Trophoblast cell (in vitro differentiated cells and primary cell): Measurements from ENCODE around the gene ATAT1.

Experiments used
- DNase-seq, 2 donors: peaks; one replicate each; pipeline ENCODE4 v3.0.0-alpha.2; 2016
- H2AFZ ChIP-seq: 2 replicates; pipeline ENCODE4 v1.6.1; 2013; ENCODE audit warnings: low read length, moderate library complexity, mild to moderate bottlenecking; ENCODE audit not compliant: insufficient read depth, poor library complexity
- H2AK5ac ChIP-seq: 2 replicates; pipeline ENCODE4 v1.6.1; 2013; ENCODE audit warnings: mild to moderate bottlenecking, low read length
- H2BK120ac ChIP-seq: 2 replicates; pipeline ENCODE4 v1.6.1; 2013; ENCODE audit warnings: low read length, mild to moderate bottlenecking, moderate library complexity; ENCODE audit not compliant: insufficient read depth, poor library complexity
- H2BK12ac ChIP-seq: 2 replicates; pipeline ENCODE4 v1.6.1; 2013; ENCODE audit warnings: mild to moderate bottlenecking, low read length, moderate library complexity
- H2BK5ac ChIP-seq: 2 replicates; pipeline ENCODE4 v1.6.1; 2013; ENCODE audit warnings: low read length, low read depth, moderate library complexity, mild to moderate bottlenecking; ENCODE audit not compliant: poor library complexity
- H3K14ac ChIP-seq: 2 replicates; pipeline ENCODE4 v1.6.1; 2013; ENCODE audit warnings: mild to moderate bottlenecking, low read length
- H3K18ac ChIP-seq: 2 replicates; pipeline ENCODE4 v1.6.1; 2013; ENCODE audit warnings: mild to moderate bottlenecking, low read length
- H3K23ac ChIP-seq: 2 replicates; pipeline ENCODE4 v1.6.1; 2013; ENCODE audit warnings: low read length
- H3K27ac ChIP-seq: 2 replicates; pipeline ENCODE4 v1.5.1; 2013; ENCODE audit warnings: low read depth, mild to moderate bottlenecking, inconsistent platforms, low read length, moderate library complexity
- H3K27me3 ChIP-seq: 2 replicates; pipeline ENCODE4 v1.6.1; 2013; ENCODE audit warnings: inconsistent platforms, mild to moderate bottlenecking, low read length, moderate library complexity; ENCODE audit not compliant: insufficient read depth
- H3K36me3 ChIP-seq, 2 experiments: 1 replicate in 1 of 2; 2 replicates in 1 of 2; pipeline ENCODE4 v1.6.1; 2013; ENCODE audit warnings: low read length in 2 of 2, mild to moderate bottlenecking in 2 of 2, moderate library complexity in 1 of 2; ENCODE audit not compliant: insufficient read depth in 2 of 2, control insufficient read depth in 1 of 2
- H3K4ac ChIP-seq: 2 replicates; pipeline ENCODE4 v1.6.1; 2013; ENCODE audit warnings: low read depth, mild to moderate bottlenecking, low read length, moderate library complexity
- H3K4me1 ChIP-seq, 2 experiments: 1 replicate in 1 of 2; 2 replicates in 1 of 2; pipeline ENCODE4 v1.6.1; 2013; ENCODE audit warnings: low read length in 2 of 2, mild to moderate bottlenecking in 2 of 2, moderate library complexity in 1 of 2; ENCODE audit not compliant: insufficient read depth in 2 of 2, control insufficient read depth in 1 of 2
- H3K4me2 ChIP-seq: 2 replicates; pipeline ENCODE4 v1.6.1; 2013; ENCODE audit warnings: inconsistent platforms, mild to moderate bottlenecking, low read length, moderate library complexity
- H3K4me3 ChIP-seq: 2 replicates; pipeline ENCODE4 v1.5.1; 2013; ENCODE audit warnings: mild to moderate bottlenecking, low read depth, low read length, inconsistent platforms
- H3K79me1 ChIP-seq: one replicate; pipeline ENCODE4 v1.6.1; 2013; ENCODE audit warnings: low read length
- H3K79me2 ChIP-seq: 2 replicates; pipeline ENCODE4 v1.6.1; 2013; ENCODE audit warnings: low read length, mild to moderate bottlenecking; ENCODE audit not compliant: control insufficient read depth, insufficient read depth, poor library complexity
- H3K9ac ChIP-seq: 2 replicates; pipeline ENCODE4 v1.6.1; 2013; ENCODE audit warnings: mild to moderate bottlenecking, low read length
- H3K9me3 ChIP-seq: 2 replicates; pipeline ENCODE4 v1.6.1; 2013; ENCODE audit warnings: low read depth, mild to moderate bottlenecking, control low read depth, inconsistent platforms, low read length; ENCODE audit not compliant: insufficient read depth
- H4K12ac ChIP-seq: 2 replicates; pipeline ENCODE4 v1.6.1; 2013; ENCODE audit warnings: low read depth, mild to moderate bottlenecking, low read length, moderate library complexity
- H4K8ac ChIP-seq: 2 replicates; pipeline ENCODE4 v1.6.1; 2013; ENCODE audit warnings: low read depth, mild to moderate bottlenecking, low read length, moderate library complexity
- H4K91ac ChIP-seq: one replicate; pipeline ENCODE4 v1.6.1; 2013; ENCODE audit warnings: low read depth, mild to moderate bottlenecking, low read length, moderate library complexity
- WGBS: extraction: QIAGEN DNeasy Blood & Tissue Kit; methylation state at CpG from one replicate; pipeline ENCODE4 v1.1.7; 2013; ENCODE audit warnings: missing lambda C conversion rate; ENCODE audit not compliant: insufficient read length, insufficient coverage; ENCODE audit errors: extremely low coverage; 5-methylcytosine and 5-hydroxymethylcytosine counted together

Gene ATAT1

DNA sequence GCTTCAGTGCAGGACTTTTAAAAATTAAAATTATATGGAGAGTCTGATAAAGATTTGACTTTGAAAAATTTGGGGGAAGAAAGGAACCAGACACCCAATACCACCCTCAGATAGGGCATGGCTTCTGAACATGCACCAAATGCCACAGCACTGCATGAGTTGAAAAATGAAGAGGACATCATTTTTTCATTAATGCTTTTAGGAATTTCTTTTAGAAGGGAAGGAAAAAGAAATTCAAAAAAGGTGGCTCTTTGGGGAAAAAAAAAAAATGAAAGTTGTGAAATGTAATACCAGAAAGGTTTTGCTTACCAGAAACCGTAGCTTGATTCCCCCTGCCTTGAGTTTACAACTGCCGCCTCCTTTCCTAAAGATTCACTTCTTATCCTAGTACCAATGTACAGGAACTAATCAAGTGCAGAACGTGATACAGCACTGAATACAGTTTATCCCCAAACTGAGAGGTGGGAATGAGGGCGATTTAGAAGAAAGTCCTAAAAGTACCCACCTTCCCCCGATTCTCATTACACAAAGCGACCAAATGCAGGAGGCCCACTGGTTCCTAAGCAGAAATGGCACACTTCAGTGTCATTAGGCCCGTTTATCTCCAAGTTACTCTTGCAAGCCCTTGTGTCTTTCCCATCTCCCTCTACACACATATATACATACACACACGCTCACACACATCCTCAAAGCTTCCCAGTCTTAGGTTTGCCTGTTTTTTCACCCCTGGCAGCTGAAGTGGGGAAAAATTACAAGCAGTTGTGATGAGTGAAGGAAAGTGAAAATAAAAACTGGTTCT, 12.4 kb upstream of the ATAT1 start:
- H4K8ac ChIP-seq = no peak overlapping the region
- no peak overlapping the region for H3K23ac ChIP-seq
- H2AFZ ChIP-seq = no peak overlapping the region
- no peaks in the 10 kb centered on the region for H3K9me3 ChIP-seq
- peak overlapping the region; percentile 77 for H3K9ac ChIP-seq
- no peak overlapping the region for H4K91ac ChIP-seq
- H3K4me2 ChIP-seq = peak overlapping the region; percentile 46
- no peak overlapping the region for H3K4ac ChIP-seq
- H3K79me2 ChIP-seq = peaks cover 15% of the 10 kb centered on the region
- H3K27me3 ChIP-seq = no peaks in the 10 kb centered on the region
- no peak overlapping the region for H2AK5ac ChIP-seq
- peaks cover 16% of the 10 kb centered on the region for H3K79me1 ChIP-seq
- no peak overlapping the region for H2BK12ac ChIP-seq
- no peak overlapping the region for H3K4me3 ChIP-seq
- H3K4me1 ChIP-seq = peaks cover 3 to 6% of the 10 kb centered on the region in 2 experiments
- no peak overlapping the region for H2BK120ac ChIP-seq
- WGBS = no CpG with 5 or more reads among the region's 8 CpGs
- H4K12ac ChIP-seq = no peak overlapping the region
- no peak for DNase-seq
- no peak overlapping the region for H3K18ac ChIP-seq
- peaks cover 7 to 23% of the 10 kb centered on the region in 2 experiments for H3K36me3 ChIP-seq
- no peak overlapping the region for H3K14ac ChIP-seq
- no peak overlapping the region for H2BK5ac ChIP-seq
- peak overlapping the region; percentile 38 for H3K27ac ChIP-seq

DNA sequence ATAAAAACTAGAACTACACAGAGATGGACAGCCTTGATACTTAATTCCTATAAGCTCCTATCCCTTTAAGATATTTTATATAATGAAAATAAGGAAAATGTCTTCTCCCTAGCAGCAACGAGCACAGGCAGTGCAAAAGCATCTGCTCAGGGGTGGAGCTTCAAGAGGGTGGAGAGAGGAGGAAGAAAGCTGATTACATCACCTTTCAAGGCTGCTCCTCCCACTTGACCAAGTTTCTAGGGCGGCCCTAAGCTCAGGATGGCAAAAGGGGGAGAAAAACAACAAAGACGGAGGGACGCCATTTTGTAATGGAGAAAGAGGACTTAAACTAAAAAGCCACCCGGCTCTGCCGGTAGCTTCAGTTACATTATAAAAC, 11.8 kb upstream of the ATAT1 start:
- no peak overlapping the region for H3K4ac ChIP-seq
- WGBS = no CpG with 5 or more reads among the region's 6 CpGs
- H3K4me2 ChIP-seq = peak overlapping the region; percentile 46
- H3K27me3 ChIP-seq = no peaks in the 10 kb centered on the region
- no peaks in the 10 kb centered on the region for H3K9me3 ChIP-seq
- DNase-seq = peak; percentile 91 to 96
- H3K79me1 ChIP-seq = peaks cover 16% of the 10 kb centered on the region
- no peak overlapping the region for H4K91ac ChIP-seq
- peak overlapping the region; percentile 38 for H3K27ac ChIP-seq
- H3K18ac ChIP-seq = no peak overlapping the region
- no peak overlapping the region for H3K9ac ChIP-seq
- H2AFZ ChIP-seq = no peak overlapping the region
- no peak overlapping the region for H2BK5ac ChIP-seq
- no peak overlapping the region for H3K23ac ChIP-seq
- H2AK5ac ChIP-seq = no peak overlapping the region
- no peak overlapping the region for H3K4me3 ChIP-seq
- H4K12ac ChIP-seq = no peak overlapping the region
- no peak overlapping the region for H2BK120ac ChIP-seq
- H3K4me1 ChIP-seq = peaks cover 3 to 6% of the 10 kb centered on the region in 2 experiments
- H2BK12ac ChIP-seq = no peak overlapping the region
- no peak overlapping the region for H4K8ac ChIP-seq
- peaks cover 15% of the 10 kb centered on the region for H3K79me2 ChIP-seq
- H3K14ac ChIP-seq = no peak overlapping the region
- H3K36me3 ChIP-seq = peaks cover 10 to 21% of the 10 kb centered on the region in 2 experiments

DNA sequence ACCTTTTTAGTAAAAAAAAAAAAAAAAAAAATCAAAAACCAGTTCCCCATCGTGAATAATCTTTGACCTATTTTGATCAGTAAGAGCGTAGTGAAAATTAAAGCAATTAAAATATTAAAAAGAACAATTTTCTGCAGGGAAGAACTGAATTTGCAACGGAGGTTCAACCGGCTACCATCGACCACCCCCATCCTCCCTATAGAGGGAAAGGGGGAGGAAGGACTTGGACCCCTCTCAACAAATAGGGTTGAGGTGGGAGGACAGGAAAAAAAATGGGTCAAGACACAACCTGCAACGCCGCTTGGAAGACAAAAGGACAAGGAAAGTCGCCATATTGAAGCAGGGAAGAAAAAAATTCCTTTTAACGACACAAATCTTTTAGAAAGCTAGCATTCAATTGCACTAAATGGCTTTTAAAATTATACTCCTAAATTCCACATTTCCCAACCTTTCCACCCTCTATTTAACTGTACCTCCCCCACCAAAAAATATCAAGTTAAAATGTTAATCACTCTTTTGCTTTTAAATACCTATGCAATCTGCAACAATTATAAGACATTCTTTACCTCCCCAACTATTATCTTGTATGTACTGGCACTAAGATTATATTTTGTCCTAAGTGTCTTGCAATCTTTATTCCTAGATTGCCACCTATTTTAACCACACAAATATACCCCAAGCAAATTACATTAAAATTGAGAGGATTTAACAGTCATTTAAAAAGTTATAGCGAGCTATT, 11.3 kb upstream of the ATAT1 start:
- H3K4me3 ChIP-seq = peak overlapping the region; percentile 45
- WGBS = no CpG with 5 or more reads among the region's 10 CpGs

DNA sequence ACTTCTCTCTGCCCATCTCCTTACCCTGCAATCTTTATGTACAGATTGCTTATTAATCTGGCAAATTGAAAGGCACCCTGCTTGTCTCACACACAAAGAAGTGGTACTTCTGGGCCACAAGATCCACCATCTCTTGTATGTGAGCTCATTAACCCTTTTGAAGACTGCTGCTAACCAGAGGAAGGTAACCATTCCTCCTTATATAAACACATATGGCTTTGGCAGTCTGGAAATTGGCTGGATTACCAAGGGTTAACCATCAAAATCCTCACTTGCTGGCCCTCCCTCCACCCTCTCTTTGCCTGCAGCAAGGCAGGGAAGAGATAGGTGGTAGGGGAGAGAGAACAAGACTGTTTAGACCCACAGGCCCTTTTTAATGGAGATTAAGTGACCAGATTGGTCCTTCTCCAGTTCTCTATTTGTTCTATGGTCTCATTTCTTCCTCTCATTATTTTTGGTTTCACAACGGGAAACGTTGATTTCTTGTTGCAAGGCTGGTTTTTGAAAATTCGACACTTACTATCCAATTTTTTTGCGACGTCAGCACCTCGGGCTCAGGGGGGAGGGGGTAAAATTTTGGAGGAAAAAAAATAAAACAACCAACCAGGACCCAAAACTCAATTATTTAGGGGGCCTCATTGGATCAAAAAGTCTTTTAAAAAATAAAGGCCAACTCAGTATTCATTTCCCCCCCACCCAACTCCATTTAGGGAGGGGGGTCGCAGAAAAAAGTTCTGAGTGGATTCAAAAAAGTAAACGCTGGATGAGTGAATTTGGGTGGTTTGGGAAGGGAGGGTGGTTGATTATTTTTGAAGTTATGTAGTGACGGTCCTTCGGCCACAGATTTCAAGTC, 10.5 kb upstream of the ATAT1 start:
- peak overlapping the region; percentile 74 for H3K18ac ChIP-seq
- no peaks in the 10 kb centered on the region for H3K27me3 ChIP-seq
- DNase-seq = peak; percentile 33 to 56
- H3K27ac ChIP-seq = peak overlapping the region; percentile 90
- H2AFZ ChIP-seq = no peak overlapping the region
- H2BK12ac ChIP-seq = no peak overlapping the region
- peak overlapping the region; percentile 92 for H2AK5ac ChIP-seq
- H3K4me2 ChIP-seq = peak overlapping the region; percentile 59
- peak overlapping the region; percentile 85 for H3K4me3 ChIP-seq
- H4K12ac ChIP-seq = peak overlapping the region; percentile 89
- H3K9ac ChIP-seq = peak overlapping the region; percentile 98
- H3K4ac ChIP-seq = peak overlapping the region; percentile 97
- peaks cover 16% of the 10 kb centered on the region for H3K79me1 ChIP-seq
- H3K4me1 ChIP-seq = peaks cover 3 to 6% of the 10 kb centered on the region in 2 experiments
- H4K91ac ChIP-seq = peak overlapping the region; percentile 89
- peak overlapping the region; percentile 94 for H4K8ac ChIP-seq
- 100% methylated on average over 1 of the region's 10 CpGs for WGBS
- peak overlapping the region; percentile 88 for H3K14ac ChIP-seq
- H2BK5ac ChIP-seq = peak overlapping the region; percentile 82
- peaks cover 9 to 18% of the 10 kb centered on the region in 2 experiments for H3K36me3 ChIP-seq
- H2BK120ac ChIP-seq = peak overlapping the region; percentile 68
- H3K23ac ChIP-seq = no peak overlapping the region
- no peaks in the 10 kb centered on the region for H3K9me3 ChIP-seq
- H3K79me2 ChIP-seq = peaks cover 15% of the 10 kb centered on the region

More for the DNA sequence above, 11.3 kb upstream of the ATAT1 start:
- Histone ChIP-seq H4K12ac (peak overlapping the region; percentile 58), H2BK12ac (no peak overlapping the region), H3K79me2 (peaks cover 15% of the 10 kb centered on the region), H2AFZ (no peak overlapping the region), H3K23ac (no peak overlapping the region), H3K9ac (peak overlapping the region; percentile 98), H2BK5ac (peak overlapping the region; percentile 70), H3K14ac (peak overlapping the region; percentile 59), H3K4me1 (peaks cover 3 to 6% of the 10 kb centered on the region in 2 experiments), H3K79me1 (peaks cover 16% of the 10 kb centered on the region), H3K4me2 (peak overlapping the region; percentile 69), H3K27me3 (no peaks in the 10 kb centered on the region), H4K91ac (peak overlapping the region; percentile 72), H4K8ac (peak overlapping the region; percentile 66), H3K18ac (peak overlapping the region; percentile 72), H3K9me3 (no peaks in the 10 kb centered on the region), H2BK120ac (peak overlapping the region; percentile 52), H3K27ac (peak overlapping the region; percentile 90), H3K36me3 (peaks cover 12 to 18% of the 10 kb centered on the region in 2 experiments), H3K4ac (peak overlapping the region; percentile 33), H2AK5ac (no peak overlapping the region)
- peak in 1 of 2 donors; percentile 67 for DNase-seq
